Fibroblast of mammary gland (primary cell): Measurements from ENCODE around the gene ARL6IP5.

ENCODE experiments used
- DNase-seq: peaks from one replicate; pipeline ENCODE4 v3.0.0-alpha.2; 2010; ENCODE audit warnings: low read depth
- H3K4me3 ChIP-seq: 2 replicates; pipeline ENCODE4 v1.5.1; 2011; ENCODE audit warnings: low read depth, mild to moderate bottlenecking, low read length, moderate library complexity; ENCODE audit not compliant: control insufficient read depth
- CTCF ChIP-seq: conservative IDR thresholded peaks from 2 replicates; pipeline ENCODE4 v1.5.1; 2011; ENCODE audit warnings: low read depth, low read length, inconsistent platforms; ENCODE audit not compliant: control insufficient read depth, insufficient read depth

Gene ARL6IP5

GRCh38 chr3:69115731-69116130, 31.0 kb downstream of the ARL6IP5 start:
- TF ChIP-seq CTCF, result no peak
- no peak overlapping the region for H3K4me3 ChIP-seq
- DNase-seq, result peak; percentile 84

DNA sequence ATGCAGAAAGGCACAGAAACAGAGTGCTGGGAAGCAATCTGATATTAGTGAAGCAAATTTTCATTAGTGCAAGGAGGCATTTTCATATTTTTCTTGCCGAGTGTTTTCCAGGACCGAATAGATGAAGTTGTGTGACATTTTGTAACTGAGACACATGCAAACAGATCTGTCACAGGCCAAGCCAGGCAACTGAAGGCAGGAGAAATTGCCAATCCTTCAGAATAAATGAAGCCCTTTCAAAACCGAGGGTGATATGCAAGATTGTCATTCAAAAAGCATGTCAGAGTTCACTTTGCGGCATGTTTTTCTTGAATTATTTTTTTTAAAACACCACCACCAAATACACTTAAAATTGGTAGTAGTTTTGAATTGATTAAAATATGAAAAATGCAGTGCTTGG, 31.4 kb downstream of the ARL6IP5 start:
- TF ChIP-seq CTCF, result no peak
- no peak for DNase-seq
- H3K4me3 ChIP-seq, result no peak overlapping the region

- DNase-seq, result no peak
- no peak for TF ChIP-seq CTCF
- no peak overlapping the region for H3K4me3 ChIP-seq
Observed at GRCh38 chr3:69116897-69117296, 32.2 kb downstream of the ARL6IP5 start.

- DNase-seq, result no peak
- H3K4me3 ChIP-seq, result no peak overlapping the region
- no peak for TF ChIP-seq CTCF
Observed at GRCh38 chr3:69118555-69118954, 33.8 kb downstream of the ARL6IP5 start.

- TF ChIP-seq CTCF, result no peak
- no peak overlapping the region for H3K4me3 ChIP-seq
- DNase-seq, result no peak
Observed at GRCh38 chr3:69119138-69119537, 34.4 kb downstream of the ARL6IP5 start.

DNA sequence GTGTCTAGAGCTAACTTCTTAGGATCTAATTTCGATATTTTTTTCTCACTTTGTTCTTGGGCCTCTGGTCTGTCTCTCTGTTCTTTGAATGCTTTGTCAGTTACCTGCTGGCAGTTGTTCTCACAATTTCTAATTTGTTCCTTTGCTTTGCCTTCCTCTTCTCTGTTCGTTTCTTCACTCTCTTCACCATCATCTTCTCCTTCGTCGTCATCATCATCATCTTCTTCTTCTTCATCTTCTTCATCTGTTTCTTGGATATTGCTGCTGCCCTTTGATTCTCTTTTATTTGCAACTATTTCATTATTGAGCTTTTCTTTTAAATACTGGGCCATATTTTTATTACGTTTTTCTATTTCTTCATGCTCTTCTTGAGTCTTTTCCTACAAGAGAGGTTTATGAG, 34.9 kb downstream of the ARL6IP5 start:
- H3K4me3 ChIP-seq, result no peak overlapping the region
- no peak for TF ChIP-seq CTCF
- DNase-seq, result no peak

DNA sequence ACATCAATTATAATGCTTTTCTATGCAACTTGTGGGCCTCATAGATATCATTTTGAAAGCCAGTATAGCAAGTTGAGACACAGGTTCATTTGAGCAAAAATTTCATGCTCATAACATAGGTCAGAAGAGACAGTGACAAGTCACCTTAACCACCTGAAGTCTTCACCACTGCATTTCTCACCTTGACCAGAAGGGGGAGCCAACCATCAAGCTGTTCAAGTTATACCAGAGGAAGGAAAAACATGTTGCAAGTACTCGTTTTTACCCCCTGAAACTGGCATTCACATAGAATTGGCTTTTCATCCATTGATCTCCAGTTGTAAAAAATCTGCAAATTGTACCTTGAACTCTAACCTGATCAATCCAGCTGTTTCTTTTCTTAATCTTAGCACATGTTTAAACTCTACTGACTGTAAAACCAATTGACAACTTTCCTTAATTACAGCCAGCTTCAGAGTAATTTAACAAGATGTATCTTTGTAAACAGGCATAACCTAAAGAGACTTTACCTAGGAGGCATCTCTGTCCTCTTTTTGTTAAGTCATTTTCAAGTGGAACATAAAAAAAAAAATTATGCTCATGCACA, 36.2 kb downstream of the ARL6IP5 start:
- TF ChIP-seq CTCF, result peak; percentile 99
- H3K4me3 ChIP-seq, result no peak overlapping the region
- DNase-seq, result peak; percentile 81
